Measurements from ENCODE around the gene ADSS2. TPM values are rescaled to one million over a fixed set of nuclear protein-coding genes. Genes with fewer than 3 reads are reported as not detected.

ADSS2 gene
- total RNA-seq, 1 experiment from 2014 or later = 46.2 TPM

GRCh38 chr1:244456586-244456985, 4.9 kb upstream of the ADSS2 start:
- Histone ChIP-seq H2AFZ (ENCODE audit: low read depth, low read length, poor library complexity, severe bottlenecking) (no peak overlapping the region), H3K4me2 (ENCODE audit: low read length) (no peak overlapping the region), H3K9me3 (ENCODE audit: control insufficient read depth in 1 of 2, insufficient read depth in 1 of 2, low read depth in 1 of 2, low read length in 2 of 2) (no peaks in the 10 kb centered on the region), H4K20me1 (ENCODE audit: insufficient read depth) (no peaks in the 10 kb centered on the region), H3K27me3 (ENCODE audit: insufficient read depth, low read length) (no peaks in the 10 kb centered on the region), H3K79me2 (ENCODE audit: insufficient read depth, low read length) (peaks cover under 1% of the 10 kb centered on the region; the same call in 1 of the 2 replicates), H3K4me3 (replicated peaks in 1 of 2; ENCODE audit: low read depth in 1 of 2, low read length in 2 of 2) (no peak overlapping the region), H3K36me3 (ENCODE audit: control insufficient read depth in 1 of 2, insufficient read depth in 2 of 2, low read length in 2 of 2) (no peaks in the 10 kb centered on the region), H3K27ac (ENCODE audit: low read depth, low read length) (no peak overlapping the region), H3K9ac (ENCODE audit: low read length) (no peak overlapping the region), H3K4me1 (ENCODE audit: control insufficient read depth in 1 of 2, insufficient read depth in 2 of 2, low read length in 2 of 2) (peaks cover 0 to 14% of the 10 kb centered on the region in 2 experiments; a peak in 3 of 4 replicates), H3K9me2 (ENCODE audit: insufficient read depth) (no peaks in the 10 kb centered on the region)
- no peak for TF ChIP-seq SRF (IDR thresholded peaks at IDR 0.05; ENCODE audit: low read depth)
- no peak for TF ChIP-seq TCF7L2 (IDR thresholded peaks at IDR 0.05; ENCODE audit: borderline replicate concordance, extremely low read depth, insufficient read depth, insufficient read length)
- no peak for TF ChIP-seq EGR1 (IDR thresholded peaks at IDR 0.05; ENCODE audit: low read depth)
- TF ChIP-seq POLR2AphosphoS5 (IDR thresholded peaks at IDR 0.05; ENCODE audit: low read depth, low read length) = no peak
- TF ChIP-seq SIN3A (IDR thresholded peaks at IDR 0.05; ENCODE audit: low read depth) = no peak
- no peak for TF ChIP-seq FOSL1 (IDR thresholded peaks at IDR 0.05; ENCODE audit: low read depth)
- TF ChIP-seq RAD21 (IDR thresholded peaks at IDR 0.05; ENCODE audit: low read depth) = no peak
- TF ChIP-seq, protein P1, sequence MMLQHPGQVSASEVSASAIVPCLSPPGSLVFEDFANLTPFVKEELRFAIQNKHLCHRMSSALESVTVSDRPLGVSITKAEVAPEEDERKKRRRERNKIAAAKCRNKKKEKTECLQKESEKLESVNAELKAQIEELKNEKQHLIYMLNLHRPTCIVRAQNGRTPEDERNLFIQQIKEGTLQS (IDR thresholded peaks at IDR 0.05) = no peak
- TF ChIP-seq, protein P2, sequence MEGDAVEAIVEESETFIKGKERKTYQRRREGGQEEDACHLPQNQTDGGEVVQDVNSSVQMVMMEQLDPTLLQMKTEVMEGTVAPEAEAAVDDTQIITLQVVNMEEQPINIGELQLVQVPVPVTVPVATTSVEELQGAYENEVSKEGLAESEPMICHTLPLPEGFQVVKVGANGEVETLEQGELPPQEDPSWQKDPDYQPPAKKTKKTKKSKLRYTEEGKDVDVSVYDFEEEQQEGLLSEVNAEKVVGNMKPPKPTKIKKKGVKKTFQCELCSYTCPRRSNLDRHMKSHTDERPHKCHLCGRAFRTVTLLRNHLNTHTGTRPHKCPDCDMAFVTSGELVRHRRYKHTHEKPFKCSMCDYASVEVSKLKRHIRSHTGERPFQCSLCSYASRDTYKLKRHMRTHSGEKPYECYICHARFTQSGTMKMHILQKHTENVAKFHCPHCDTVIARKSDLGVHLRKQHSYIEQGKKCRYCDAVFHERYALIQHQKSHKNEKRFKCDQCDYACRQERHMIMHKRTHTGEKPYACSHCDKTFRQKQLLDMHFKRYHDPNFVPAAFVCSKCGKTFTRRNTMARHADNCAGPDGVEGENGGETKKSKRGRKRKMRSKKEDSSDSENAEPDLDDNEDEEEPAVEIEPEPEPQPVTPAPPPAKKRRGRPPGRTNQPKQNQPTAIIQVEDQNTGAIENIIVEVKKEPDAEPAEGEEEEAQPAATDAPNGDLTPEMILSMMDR (IDR thresholded peaks at IDR 0.05 in 2 of 3, conservative IDR thresholded peaks at IDR 0.05 in 1 of 3; ENCODE audit: borderline replicate concordance in 1 of 3, insufficient read depth in 1 of 3, low read depth in 2 of 3, low read length in 2 of 3) = no peak
- no peak for TF ChIP-seq POLR2A (IDR thresholded peaks at IDR 0.05; ENCODE audit: borderline replicate concordance, extremely low read depth, insufficient read depth, insufficient read length)
- no peak for TF ChIP-seq SP1 (IDR thresholded peaks at IDR 0.05; ENCODE audit: low read depth)
- TF ChIP-seq EZH2phosphoT487 (IDR thresholded peaks at IDR 0.05; ENCODE audit: borderline replicate concordance) = no peak
- no peak for TF ChIP-seq EZH2 (IDR thresholded peaks at IDR 0.05)
- TF ChIP-seq ZBTB33 (IDR thresholded peaks at IDR 0.05; ENCODE audit: extremely low read depth, insufficient replicate concordance, low read length) = no peak
- no peak for TF ChIP-seq CBX3 (IDR thresholded peaks at IDR 0.05; ENCODE audit: low read depth)
- TF ChIP-seq, protein P3, sequence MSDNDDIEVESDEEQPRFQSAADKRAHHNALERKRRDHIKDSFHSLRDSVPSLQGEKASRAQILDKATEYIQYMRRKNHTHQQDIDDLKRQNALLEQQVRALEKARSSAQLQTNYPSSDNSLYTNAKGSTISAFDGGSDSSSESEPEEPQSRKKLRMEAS (IDR thresholded peaks at IDR 0.05) = no peak
- no peak for TF ChIP-seq ZNF274 (IDR thresholded peaks at IDR 0.05; ENCODE audit: low read depth, low read length)
- TF ChIP-seq, protein P4, sequence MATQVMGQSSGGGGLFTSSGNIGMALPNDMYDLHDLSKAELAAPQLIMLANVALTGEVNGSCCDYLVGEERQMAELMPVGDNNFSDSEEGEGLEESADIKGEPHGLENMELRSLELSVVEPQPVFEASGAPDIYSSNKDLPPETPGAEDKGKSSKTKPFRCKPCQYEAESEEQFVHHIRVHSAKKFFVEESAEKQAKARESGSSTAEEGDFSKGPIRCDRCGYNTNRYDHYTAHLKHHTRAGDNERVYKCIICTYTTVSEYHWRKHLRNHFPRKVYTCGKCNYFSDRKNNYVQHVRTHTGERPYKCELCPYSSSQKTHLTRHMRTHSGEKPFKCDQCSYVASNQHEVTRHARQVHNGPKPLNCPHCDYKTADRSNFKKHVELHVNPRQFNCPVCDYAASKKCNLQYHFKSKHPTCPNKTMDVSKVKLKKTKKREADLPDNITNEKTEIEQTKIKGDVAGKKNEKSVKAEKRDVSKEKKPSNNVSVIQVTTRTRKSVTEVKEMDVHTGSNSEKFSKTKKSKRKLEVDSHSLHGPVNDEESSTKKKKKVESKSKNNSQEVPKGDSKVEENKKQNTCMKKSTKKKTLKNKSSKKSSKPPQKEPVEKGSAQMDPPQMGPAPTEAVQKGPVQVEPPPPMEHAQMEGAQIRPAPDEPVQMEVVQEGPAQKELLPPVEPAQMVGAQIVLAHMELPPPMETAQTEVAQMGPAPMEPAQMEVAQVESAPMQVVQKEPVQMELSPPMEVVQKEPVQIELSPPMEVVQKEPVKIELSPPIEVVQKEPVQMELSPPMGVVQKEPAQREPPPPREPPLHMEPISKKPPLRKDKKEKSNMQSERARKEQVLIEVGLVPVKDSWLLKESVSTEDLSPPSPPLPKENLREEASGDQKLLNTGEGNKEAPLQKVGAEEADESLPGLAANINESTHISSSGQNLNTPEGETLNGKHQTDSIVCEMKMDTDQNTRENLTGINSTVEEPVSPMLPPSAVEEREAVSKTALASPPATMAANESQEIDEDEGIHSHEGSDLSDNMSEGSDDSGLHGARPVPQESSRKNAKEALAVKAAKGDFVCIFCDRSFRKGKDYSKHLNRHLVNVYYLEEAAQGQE (IDR thresholded peaks at IDR 0.05; ENCODE audit: low read depth) = no peak
- TF ChIP-seq YY1 (IDR thresholded peaks at IDR 0.05; ENCODE audit: extremely low read depth, insufficient replicate concordance, low read depth, low read length) = no peak
- intact Hi-C loops (cut with micrococcal nuclease) = loop anchor here (10.0 kb wide), 1 partner anchor 338 kb away; no protein-coding TSS in a partner anchor
- ChIA-PET CTCF (no interaction called here), POLR2A (interaction anchor here (0.6 kb wide), 1 partner anchor 8 kb away, joined by 7 read pairs; no protein-coding TSS in a partner anchor), RAD21 (ENCODE audit: low non-redundant PET in 1 of 2, low total read pairs in 2 of 2, uncharacterized antibody in 2 of 2, unreplicated experiment in 2 of 2) (no interaction called here)
- ATAC-seq (no peak), DNase-seq (ENCODE audit: low read depth, low spot score) (no peak)
- BruUV-seq (replicated peaks) = no TSS peak

Measured in HCT116 (cell line).